DOHH2 (cell line): Measurements from ENCODE around the gene ZIM2.

ENCODE experiments used
- EZH2phosphoT487 ChIP-seq: fragments of 200-600 bp; sonication (generic); IDR thresholded peaks from 2 replicates; pipeline ENCODE4 v1.6.1; 2017; ENCODE audit warnings: borderline replicate concordance, mild to moderate bottlenecking, antibody characterized with exemption, low read length, moderate library complexity, mixed read lengths
- TF ChIP-seq, protein P1 (sequence below): fragments of 200-600 bp; sonication (generic); IDR thresholded peaks from one replicate; pipeline ENCODE4 v1.5.1; 2014; ENCODE audit warnings: antibody characterized with exemption, mild to moderate bottlenecking, low read depth, low read length; ENCODE audit not compliant: poor library complexity, severe bottlenecking

DNA sequence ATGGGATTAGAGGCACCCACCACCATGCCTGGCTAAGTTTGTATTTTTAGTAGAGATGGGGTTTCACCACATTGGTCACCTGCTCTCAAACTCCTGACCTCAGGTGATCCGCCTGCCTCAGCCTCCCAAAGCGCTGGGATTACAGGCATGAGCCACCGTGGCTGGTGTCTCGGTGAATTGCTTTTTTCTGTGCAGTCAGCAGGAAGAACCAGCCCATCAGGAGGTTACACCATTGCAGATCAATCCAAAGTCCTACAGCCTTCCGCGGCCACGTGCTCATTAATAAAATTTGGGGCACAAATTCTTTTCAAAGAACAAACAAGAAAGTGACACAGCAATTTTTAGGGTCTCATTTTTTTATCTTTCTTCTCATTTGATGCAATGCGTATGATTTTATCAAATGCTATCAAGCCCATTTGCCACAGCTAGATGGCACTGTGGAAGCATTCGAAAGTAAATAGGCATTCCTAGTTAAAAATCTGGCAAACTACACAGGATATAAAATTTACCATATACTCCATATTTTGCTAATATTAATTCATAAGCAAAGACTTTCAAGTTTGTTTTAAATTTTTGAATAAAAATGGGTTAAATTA is 114.6 kb downstream of the ZIM2 start:
- TF ChIP-seq, protein P1, sequence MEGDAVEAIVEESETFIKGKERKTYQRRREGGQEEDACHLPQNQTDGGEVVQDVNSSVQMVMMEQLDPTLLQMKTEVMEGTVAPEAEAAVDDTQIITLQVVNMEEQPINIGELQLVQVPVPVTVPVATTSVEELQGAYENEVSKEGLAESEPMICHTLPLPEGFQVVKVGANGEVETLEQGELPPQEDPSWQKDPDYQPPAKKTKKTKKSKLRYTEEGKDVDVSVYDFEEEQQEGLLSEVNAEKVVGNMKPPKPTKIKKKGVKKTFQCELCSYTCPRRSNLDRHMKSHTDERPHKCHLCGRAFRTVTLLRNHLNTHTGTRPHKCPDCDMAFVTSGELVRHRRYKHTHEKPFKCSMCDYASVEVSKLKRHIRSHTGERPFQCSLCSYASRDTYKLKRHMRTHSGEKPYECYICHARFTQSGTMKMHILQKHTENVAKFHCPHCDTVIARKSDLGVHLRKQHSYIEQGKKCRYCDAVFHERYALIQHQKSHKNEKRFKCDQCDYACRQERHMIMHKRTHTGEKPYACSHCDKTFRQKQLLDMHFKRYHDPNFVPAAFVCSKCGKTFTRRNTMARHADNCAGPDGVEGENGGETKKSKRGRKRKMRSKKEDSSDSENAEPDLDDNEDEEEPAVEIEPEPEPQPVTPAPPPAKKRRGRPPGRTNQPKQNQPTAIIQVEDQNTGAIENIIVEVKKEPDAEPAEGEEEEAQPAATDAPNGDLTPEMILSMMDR = peak; percentile 17
- TF ChIP-seq EZH2phosphoT487 = no peak
